Measurements from ENCODE around the gene USP13. TPM values are rescaled to one million over a fixed set of nuclear protein-coding genes. Genes with fewer than 3 reads are reported as not detected.

The USP13 gene
- total RNA-seq, 4 donors from 2014 or later, result 1.6 to 12.4 (median 5.7) TPM

- H3K4me3 ChIP-seq, result no peak overlapping the region
- no peak overlapping the region for H3K27ac ChIP-seq
- no peaks in the 10 kb centered on the region for H3K36me3 ChIP-seq
- no peak for DNase-seq
- no peaks in the 10 kb centered on the region for H3K4me1 ChIP-seq
- no peaks in the 10 kb centered on the region for H3K27me3 ChIP-seq
- TF ChIP-seq POLR2A (IDR thresholded peaks at IDR 0.05) (no peak), CTCF (IDR thresholded peaks at IDR 0.05) (no peak)
- H3K9me3 ChIP-seq, result no peaks in the 10 kb centered on the region
Observed at GRCh38 chr3:179729086-179729485, 76.2 kb downstream of the USP13 start.

GRCh38 chr3:179729981-179730380 is 77.1 kb downstream of the USP13 start:
- no peaks in the 10 kb centered on the region for H3K9me3 ChIP-seq
- no peak overlapping the region for H3K4me3 ChIP-seq
- no peak for DNase-seq
- H3K27ac ChIP-seq, result no peak overlapping the region
- no peaks in the 10 kb centered on the region for H3K4me1 ChIP-seq
- no peak for TF ChIP-seq POLR2A (IDR thresholded peaks at IDR 0.05)
- TF ChIP-seq CTCF (IDR thresholded peaks at IDR 0.05), result no peak
- no peaks in the 10 kb centered on the region for H3K27me3 ChIP-seq
- H3K36me3 ChIP-seq, result no peaks in the 10 kb centered on the region

GRCh38 chr3:179730506-179730905 is 77.7 kb downstream of the USP13 start:
- no peaks in the 10 kb centered on the region for H3K36me3 ChIP-seq
- no peak overlapping the region for H3K27ac ChIP-seq
- no peaks in the 10 kb centered on the region for H3K27me3 ChIP-seq
- no peak for DNase-seq
- no peaks in the 10 kb centered on the region for H3K4me1 ChIP-seq
- no peak for TF ChIP-seq CTCF (IDR thresholded peaks at IDR 0.05)
- TF ChIP-seq POLR2A (IDR thresholded peaks at IDR 0.05), result no peak
- H3K9me3 ChIP-seq, result no peaks in the 10 kb centered on the region
- H3K4me3 ChIP-seq, result no peak overlapping the region

GRCh38 chr3:179731544-179731943 is 78.7 kb downstream of the USP13 start:
- H3K9me3 ChIP-seq, result no peaks in the 10 kb centered on the region
- TF ChIP-seq CTCF (IDR thresholded peaks at IDR 0.05) (no peak), POLR2A (IDR thresholded peaks at IDR 0.05) (no peak)
- DNase-seq, result no peak
- no peak overlapping the region for H3K27ac ChIP-seq
- no peak overlapping the region for H3K4me3 ChIP-seq
- no peaks in the 10 kb centered on the region for H3K36me3 ChIP-seq
- no peaks in the 10 kb centered on the region for H3K27me3 ChIP-seq
- H3K4me1 ChIP-seq, result no peaks in the 10 kb centered on the region

GRCh38 chr3:179732661-179733348 is 80.0 kb downstream of the USP13 start:
- H3K4me3 ChIP-seq, result no peak overlapping the region
- no peaks in the 10 kb centered on the region for H3K9me3 ChIP-seq
- no peak overlapping the region for H3K27ac ChIP-seq
- TF ChIP-seq POLR2A (IDR thresholded peaks at IDR 0.05), result no peak
- no peak for TF ChIP-seq CTCF (IDR thresholded peaks at IDR 0.05)
- H3K36me3 ChIP-seq, result no peaks in the 10 kb centered on the region
- no peaks in the 10 kb centered on the region for H3K27me3 ChIP-seq
- peak in 1 of 3 donors; percentile 17 for DNase-seq
- no peaks in the 10 kb centered on the region for H3K4me1 ChIP-seq

- Histone ChIP-seq H3K27ac (no peak overlapping the region), H3K9me3 (no peaks in the 10 kb centered on the region), H3K27me3 (no peaks in the 10 kb centered on the region), H3K4me1 (no peaks in the 10 kb centered on the region), H3K4me3 (no peak overlapping the region), H3K36me3 (no peaks in the 10 kb centered on the region)
- TF ChIP-seq POLR2A (IDR thresholded peaks at IDR 0.05) (no peak), CTCF (IDR thresholded peaks at IDR 0.05) (no peak)
- no peak for DNase-seq
Observed at GRCh38 chr3:179733797-179734196, 81.0 kb downstream of the USP13 start.

Measured in Peyer's patch (tissue), 4 donors.